SIG-M5 (cell line): ENCODE measurements around the gene FBXL17.

Experiments used
- DNase-seq: peaks from one replicate; lab custom pipeline; 2025; lab: John Stamatoyannopoulos, UW

The FBXL17 gene

DNA sequence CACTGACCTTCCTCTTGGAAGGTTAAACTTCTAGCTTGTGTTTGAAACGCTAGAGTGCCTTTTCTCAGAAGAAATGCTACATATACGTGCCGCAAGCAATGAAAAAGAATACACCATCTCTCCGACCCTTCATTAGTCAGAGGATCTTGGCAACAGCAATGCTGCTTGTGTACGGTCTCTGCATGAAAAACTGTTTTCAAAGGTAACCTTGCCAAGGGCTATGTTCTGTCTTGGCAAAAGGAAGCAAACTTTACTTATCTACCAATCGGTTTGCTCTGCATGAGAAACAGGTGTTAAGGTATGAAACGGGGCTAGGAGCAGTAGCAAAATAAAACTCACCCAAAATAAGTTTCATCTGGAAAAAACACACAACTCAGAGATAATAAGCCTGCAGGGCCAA is 297.8 kb downstream of the FBXL17 start:
- no peak for DNase-seq

DNA sequence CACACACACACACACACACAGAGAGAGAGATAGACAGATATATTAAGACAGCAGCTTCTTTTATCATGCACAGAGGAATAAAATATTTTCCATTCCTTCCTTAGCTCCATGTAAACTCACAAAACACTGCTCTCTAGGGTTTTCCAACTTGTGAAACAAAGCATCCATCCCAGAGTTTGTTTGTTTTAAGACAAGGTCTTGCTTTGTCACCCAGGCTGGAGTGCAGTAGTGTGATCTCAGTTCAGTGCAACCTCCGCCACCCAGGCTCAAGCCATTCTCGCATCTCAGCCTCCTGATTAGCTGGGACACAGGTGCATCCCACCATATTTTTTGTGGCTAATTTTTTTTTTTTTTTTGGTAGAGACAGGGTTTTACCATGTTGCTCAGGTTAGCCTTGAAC is 298.7 kb downstream of the FBXL17 start:
- DNase-seq: no peak

DNA sequence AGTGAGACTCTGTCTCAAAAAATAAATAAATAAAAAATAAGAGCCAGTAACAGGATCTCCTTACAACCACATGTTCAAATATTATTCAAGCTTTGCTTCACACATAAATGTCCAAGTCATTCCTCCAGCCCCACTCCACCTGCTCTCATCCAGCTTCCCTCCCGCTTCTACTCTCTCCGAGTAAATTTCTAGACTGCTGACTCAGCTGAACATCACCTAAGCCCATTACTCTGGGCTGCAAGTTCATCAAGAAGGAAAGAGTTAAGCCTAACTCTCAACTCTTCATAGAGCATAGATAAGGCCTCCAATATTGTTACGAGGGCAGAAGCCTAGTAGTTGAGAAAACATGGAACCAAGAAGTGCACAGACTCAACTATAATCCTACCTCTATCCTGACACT is 300.2 kb downstream of the FBXL17 start:
- DNase-seq: no peak

DNA sequence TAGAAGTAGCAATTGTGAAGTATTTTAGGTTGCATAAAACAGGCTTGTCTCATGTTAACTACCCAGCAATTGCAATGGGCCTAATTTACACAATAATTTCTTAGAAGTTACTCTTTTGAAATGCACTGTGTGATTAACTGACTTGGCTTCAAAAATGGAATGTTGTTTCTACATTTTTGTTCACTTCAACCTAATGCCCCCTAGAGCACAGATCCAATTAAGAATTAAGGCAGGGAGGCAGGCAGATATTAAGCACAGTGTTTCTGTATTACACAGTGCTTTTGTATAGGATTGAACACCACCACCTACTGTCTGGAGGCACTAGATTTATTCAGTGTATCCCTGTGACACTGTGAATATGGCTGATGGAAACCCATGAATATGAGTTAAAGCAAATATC is 302.1 kb downstream of the FBXL17 start:
- no peak for DNase-seq

DNA sequence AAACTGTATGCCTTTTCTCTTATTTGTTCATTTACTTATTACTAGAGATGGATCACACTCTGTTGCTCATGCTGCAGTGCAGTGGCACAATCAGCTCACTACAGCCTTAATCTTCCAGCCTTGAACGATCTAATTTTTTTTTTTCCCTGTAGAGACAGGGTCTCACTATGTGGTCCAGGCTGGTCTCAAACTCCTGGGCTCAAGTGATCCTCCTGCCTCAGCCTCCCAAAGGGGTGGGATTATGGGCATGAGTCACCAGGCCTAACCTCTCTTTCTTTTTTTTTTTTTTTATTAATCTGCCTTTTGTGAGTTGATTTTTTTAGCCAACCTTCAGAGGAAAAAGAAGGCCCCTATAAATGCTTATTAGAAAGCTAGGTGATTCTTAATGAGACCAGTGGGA is 303.0 kb downstream of the FBXL17 start:
- no peak for DNase-seq

DNA sequence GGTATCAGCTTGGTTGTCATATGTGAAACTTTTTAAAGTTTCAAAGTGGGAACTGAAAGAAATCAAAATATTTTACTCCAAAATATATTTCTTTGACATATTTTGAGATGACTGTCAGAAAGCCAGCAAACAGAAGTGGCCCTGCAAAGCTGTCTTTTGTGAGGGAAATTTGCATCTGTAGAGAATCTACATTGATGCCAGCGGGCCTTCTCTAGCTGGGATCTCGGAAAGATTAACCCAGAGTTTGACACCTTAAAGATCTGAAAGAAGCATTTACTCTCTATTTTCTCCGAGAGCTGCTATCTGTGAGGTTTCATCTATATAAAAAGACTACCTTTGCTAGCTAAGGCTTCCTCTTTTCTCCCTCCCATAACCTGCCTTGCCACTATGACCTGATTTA is 303.6 kb downstream of the FBXL17 start:
- DNase-seq: no peak

DNA sequence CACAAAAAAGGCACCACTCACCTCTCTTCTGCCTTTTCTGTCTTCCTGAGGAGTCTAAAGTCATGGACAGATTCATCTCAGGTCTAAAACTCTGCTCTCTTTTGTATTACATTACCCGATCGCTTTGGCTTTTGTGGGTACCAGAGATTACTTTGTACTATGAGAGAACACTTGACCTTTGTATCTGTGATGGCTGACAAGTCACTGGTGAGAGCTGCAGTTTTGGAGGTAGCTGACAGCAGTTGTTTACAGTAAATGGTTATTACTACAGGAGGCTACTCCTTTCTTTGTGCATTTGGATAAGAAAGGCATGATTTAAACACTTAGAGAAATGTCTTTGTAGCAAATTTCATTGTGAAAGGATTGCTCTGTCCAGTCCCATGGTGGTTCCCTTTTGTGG is 307.3 kb downstream of the FBXL17 start:
- DNase-seq: no peak

DNA sequence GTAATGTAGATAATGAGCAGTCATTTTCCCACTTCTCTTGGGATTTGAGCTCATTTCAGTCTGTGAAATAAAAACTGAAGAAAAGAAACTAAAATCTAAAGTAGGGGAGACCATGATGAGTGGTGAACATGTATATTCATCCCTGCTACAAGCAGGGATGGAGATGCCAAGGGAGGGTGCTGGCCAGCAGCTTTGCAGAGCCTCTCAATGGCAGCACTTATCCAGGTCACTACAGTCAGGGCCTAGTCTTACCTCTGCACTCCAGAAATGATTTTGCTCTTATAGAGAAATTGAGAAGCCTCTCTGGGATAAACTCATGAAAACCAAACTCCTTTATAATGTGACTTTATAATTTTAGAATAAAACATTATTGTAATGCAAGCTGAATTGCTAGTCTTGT is 317.6 kb downstream of the FBXL17 start:
- no peak for DNase-seq

DNA sequence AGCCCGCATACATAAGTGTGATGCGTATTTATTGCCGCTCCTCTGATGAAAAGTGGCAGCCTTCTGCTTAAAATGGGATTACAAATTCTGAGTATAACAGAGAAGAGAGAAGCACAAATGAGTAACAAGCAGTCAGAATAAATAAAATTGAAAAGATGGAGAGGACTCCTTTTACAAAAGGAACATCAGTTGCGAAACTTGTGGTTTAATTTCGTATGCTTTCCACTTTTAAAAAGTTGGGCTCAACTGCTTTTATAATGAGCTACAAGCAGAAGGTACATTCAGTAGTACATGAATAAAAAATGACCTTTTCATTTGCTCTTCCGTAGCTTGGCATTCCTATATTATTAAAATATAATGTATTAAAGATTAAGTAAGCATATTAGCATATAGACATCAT is 320.0 kb downstream of the FBXL17 start:
- DNase-seq: no peak

DNA sequence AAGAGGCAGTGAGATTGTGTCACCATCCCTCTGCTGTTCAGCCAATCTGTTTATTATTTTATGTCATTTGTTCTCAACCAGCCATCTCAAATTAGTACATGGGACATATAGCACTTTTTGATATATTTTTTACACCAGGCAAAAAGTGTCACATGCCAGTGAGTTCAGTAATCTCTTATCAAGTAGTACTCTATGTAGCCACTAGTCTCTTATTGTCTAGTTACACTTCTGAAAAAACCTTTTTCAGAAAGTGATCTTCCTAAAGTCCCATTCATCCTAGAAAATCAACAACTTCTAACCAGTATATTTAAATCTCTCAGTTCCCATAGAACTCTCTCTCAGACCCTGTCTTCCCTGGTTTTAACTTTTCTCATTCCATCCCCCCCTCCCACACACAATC is 321.6 kb downstream of the FBXL17 start:
- no peak for DNase-seq

DNA sequence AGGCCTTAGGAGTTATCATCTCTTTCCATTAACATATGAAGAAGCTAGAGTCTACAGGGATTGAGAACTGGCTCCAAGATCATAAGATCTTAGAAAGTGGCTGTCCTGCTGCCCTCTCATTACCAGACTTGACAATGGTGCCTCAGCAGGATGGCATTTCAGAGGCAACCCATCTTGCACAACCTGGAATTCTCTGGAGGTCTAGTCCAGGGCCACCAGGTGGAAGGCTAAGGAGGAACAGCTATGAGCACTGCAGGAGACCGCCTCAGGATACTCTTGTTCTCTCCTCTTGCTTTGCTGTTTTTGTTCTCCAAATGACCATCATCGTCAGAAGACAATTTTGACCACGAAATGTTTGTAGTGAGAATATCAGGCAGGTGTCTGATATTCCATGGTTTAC is 322.6 kb downstream of the FBXL17 start:
- no peak for DNase-seq

DNA sequence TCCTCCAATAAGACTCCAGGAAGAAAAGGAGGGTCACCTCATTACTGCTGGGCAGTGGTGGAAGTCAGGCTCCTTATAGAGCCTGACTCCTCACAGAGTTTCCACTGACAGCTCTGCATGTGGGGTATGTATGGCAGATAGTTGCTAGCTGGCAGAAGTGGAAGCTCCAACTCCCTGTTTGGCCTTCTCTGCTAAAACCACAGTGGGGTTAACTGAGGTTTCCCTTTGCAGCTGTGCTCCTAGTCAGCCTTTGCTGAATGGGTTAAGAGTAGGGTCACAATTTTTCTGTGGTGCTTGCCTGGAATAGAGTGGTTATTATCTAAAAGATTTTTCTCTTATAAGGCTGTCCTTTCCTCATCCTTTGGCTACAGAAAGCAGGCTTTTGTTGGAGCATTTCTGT is 327.5 kb downstream of the FBXL17 start:
- no peak for DNase-seq

DNA sequence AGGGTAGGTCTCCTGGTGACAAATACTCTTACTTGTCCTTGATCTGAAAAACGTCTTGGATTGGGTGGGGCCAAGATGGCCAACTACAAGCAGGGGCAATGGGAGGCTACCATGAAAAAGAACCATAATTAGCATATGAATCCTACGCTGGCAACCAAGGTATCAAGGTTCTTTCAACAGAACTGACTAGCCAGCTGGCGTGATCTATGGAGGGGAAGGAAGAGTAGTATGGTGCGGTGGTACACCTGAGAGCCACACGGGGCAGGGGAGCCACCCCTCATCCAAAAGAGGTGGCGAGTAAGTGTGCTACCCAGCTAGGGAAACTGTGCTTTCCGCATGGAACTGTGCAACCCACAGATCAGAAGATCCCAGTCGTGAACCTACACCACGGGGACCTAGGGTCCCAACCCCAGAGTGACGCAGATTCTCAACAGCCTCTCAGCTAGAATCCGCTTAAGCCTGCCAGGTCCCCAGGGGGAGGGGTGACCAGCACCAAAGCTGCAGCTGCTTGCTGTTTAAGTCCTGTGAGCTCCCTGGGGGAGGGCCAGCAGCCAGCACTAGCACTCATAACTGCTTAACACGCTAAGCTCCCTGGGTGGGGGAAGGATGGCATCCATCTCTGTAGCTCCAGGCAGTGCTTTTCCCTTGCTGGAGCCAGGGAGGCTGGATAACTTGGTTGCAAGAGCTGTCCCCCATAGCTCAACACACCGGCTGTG is 334.8 kb downstream of the FBXL17 start:
- no peak for DNase-seq

DNA sequence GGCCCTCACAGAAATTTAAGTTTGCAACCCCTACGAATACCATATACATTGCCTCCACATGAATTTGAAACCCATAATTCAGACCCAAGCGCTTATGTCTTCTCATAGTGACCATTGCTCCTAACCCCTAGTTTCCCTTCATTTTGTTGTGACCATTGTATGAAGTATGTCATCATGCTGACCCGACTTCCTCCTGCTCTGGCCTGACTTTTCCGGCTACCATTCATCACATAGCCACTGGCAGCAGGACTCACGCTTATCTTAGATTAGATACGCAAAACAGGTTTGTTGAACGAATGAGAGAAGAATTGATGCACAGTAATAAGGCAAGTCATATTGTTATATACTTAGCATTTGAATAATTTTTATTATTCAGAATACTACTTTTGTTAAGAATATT is 345.4 kb downstream of the FBXL17 start:
- DNase-seq: no peak

DNA sequence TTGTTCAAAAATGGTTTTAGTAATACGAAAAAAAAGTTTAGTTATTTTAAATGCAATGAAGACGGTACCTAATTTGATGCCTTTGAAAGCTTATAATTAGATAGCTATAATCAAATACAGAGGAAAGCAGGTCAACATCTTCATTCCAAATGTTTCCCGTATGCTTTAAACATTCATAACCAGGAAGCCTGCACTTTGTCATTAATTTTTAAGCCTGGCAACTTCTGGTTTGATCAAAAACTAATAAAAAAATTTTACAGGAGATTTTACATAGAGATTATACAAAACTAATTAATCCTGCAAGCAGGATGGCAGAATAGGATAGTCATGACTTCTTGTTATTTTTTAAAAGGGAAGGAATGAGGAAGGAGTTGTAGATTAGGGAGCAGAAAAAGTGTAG is 353.0 kb downstream of the FBXL17 start:
- DNase-seq: no peak

DNA sequence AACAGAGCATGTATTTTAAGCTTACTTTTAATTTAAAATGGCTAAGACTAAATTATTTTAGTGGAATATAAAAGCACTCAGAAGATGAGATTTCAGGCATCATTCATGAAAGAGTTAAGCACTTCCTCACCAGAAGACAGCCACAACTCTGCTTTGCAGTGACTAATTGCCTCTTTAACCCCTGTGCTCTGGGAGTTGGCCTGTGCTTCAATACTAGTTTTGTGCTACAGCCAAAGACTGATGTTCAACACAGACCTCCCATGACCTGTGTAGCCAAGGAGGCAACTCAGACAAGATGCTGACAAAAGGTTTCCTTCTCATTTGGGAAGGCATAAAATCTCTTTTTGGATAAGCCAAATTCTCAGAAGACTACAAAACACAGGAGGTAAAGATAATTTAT is 353.5 kb downstream of the FBXL17 start:
- DNase-seq: no peak

DNA sequence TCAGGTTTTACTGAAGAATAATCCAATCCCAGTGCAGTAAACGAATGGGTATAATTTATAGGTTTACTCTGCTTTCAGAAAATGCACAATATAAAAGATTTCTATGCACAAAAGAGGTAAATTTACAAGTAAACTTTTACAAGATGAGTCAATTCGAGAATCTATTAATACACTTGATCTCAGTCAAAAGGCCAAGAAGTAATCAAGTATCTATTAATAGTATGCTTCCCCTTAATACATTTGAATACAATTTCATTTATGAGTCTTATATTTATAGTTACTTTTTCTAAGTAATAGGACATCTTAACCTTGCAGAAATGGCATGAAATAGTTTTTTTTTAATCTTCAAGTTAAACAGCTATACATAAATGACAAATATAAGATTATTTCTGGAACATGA is 355.9 kb downstream of the FBXL17 start:
- no peak for DNase-seq

DNA sequence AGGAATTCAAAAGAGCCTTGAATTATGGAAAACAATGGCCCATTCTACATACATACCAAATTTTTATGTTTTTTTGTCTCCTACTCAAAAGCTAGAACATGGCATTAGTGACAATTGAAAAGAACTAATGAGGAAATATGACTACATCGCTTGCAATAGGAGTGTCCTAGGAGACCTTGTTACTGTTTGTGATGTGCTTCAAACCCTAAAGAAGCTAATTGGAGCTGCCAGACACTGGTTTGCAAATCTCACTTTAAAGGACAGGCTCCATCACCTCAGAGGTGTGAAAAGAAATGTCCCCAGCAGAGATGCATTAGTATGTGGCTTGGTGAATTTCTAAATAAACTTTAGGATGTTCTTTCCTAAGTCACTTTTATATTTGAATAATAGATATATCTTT is 356.9 kb downstream of the FBXL17 start:
- no peak for DNase-seq

DNA sequence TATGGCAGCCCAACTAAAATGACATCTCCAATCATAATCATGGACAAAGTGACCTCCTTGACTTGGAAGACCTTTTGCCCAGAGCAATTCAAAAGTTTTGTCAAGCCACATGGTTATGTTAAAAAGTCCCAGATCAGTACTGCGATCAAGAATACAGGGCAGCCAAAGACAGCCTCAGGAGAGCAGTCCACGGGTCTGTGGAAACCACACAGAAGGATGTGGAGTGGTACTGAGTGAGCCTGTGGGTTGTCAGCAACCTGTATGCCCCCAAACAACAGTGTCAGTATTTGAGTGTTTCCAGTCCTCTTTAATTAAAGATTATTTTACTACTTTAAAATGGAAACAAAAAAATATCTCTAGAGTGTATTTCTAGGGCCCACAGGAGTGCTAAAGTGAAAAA is 365.8 kb downstream of the FBXL17 start:
- no peak for DNase-seq

DNA sequence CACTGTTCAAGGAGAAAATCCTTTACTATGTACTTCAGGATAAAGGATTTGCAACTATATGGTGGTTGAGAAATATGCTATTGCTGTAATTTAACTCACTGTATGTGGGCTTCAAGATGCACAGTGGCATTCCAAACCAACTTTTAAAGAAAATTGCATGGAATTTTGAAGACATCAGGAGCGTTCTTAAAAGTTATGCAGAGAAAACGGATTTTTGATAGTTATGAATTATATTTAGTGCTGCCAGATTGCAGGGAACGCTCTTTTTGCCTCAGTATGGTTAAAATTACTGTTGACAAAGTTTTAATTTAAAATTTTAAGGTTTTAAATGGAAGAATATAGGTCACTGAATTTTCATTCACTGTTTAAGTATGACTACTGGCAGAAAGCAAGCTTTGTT is 375.1 kb downstream of the FBXL17 start:
- DNase-seq: no peak

DNA sequence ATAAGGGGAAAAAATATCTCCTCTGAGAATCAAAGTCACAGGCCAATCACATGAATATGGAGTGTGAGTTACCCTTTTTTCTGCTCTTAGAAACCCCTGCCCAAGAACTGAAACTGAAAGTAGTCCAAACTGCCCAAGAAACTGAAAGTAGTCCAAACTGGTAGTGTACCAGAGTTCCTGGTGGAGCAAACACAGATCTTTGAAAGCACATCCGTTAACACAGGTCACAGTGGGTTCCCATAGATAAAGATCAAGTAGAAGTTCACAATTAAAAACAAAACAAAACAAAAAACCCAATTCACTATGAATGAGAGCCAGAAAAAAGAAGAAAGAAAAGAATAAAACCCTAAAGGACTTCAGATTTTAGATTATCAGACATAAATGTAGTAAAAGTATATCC is 378.7 kb downstream of the FBXL17 start:
- DNase-seq: no peak

DNA sequence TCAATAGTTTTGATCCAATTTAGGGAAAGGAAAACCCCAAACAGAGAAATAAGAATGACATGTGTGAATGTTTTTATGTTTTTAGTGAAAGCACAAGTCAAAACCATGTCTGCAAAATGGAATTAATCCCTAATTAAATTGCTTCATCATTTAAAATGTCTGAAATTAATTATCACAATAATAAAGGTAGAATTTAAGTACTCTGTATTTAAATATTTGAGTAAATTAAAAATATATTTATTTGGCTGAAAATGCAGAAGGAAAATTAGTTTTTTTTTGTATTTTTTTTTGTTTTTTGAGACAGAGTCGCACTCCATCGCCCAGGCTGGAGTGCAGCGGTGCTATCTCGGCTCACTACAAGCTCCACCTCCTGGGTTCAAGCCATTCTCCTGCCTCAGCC is 380.7 kb downstream of the FBXL17 start:
- no peak for DNase-seq

DNA sequence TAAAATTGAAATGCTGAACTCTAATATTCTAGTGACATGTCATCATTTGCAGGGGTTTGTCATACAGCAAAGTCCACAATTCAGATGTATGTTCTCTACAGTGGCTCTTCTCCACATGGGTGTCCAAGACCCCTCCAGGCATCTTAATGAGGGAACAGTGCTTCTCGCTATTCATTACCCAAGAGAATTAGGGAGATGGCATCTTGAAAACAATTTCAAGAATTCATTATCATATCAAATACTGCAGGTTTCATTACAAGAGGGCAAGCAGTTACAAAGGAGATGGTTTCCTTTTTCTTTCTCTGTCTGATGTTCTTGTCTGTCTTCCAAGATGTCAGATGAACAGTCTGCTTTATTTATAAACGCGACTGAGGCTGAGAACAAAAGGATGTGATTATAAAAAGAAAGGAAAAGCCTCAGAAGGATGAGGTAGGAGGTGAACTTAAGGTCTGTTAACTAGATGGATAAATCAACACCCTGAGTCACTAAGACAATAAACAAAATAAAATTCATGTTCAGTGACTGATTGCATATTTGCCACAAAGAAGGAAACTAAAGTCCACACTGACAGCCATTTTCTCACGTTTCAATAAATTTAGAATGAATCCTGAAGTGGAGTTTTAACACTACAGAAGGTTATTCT is 384.4 kb downstream of the FBXL17 start:
- DNase-seq: no peak

DNA sequence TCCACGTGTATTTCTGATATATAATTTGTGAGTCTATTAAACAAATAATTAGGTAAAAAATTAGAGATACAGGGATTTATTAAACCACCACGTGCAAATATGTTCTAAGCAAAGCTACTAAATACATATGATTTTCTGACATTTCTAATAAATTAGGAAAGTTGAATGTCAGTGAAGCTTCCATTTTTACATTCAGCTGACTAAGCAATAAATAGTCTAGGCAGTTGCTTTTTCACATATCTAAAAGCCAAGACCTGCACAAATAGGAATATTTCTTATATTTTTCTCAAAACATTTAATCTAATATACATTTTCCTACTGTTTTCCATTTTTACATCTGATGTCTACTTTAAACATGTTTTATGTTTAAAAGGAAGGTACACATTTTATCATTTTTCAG is 388.6 kb downstream of the FBXL17 start:
- DNase-seq: no peak
